ENCODE results near the gene IBA57.

IBA57 gene

GRCh38 chr1:228197555-228198147, 32.0 kb downstream of the IBA57 start:
- DNase-seq = no peak

- DNase-seq = no peak
Measured at GRCh38 chr1:228198977-228199590, 33.5 kb downstream of the IBA57 start.

- DNase-seq = no peak
Measured at GRCh38 chr1:228204958-228205357, 39.4 kb downstream of the IBA57 start.

- peak; percentile 67 for DNase-seq
Measured at GRCh38 chr1:228205526-228206436, 40.2 kb downstream of the IBA57 start.

- peak; percentile 33 for DNase-seq
Measured at GRCh38 chr1:228206582-228207351, 41.2 kb downstream of the IBA57 start.

- no peak for DNase-seq
Measured at GRCh38 chr1:228207381-228207810, 41.8 kb downstream of the IBA57 start.

GRCh38 chr1:228207851-228208821, 42.5 kb downstream of the IBA57 start, which contains the start of gene OBSCN:
Gene OBSCN, plus strand, starts transcription at chr1:228208044. Its CDS starts 3,740 bp downstream, at chr1:228211784.
- peak; percentile 46 for DNase-seq

GRCh38 chr1:228208831-228209551, 43.4 kb downstream of the IBA57 start:
- no peak for DNase-seq

- no peak for DNase-seq
Measured at GRCh38 chr1:228209657-228210056, 44.1 kb downstream of the IBA57 start.

- no peak for DNase-seq
Measured at GRCh38 chr1:228210076-228210651, 44.6 kb downstream of the IBA57 start.

GRCh38 chr1:228210712-228211530, 45.3 kb downstream of the IBA57 start:
- DNase-seq = peak; percentile 13

GRCh38 chr1:228211531-228212414, 46.2 kb downstream of the IBA57 start:
- DNase-seq = peak; percentile 9

- peak; percentile 63 for DNase-seq
Measured at GRCh38 chr1:228212415-228212965, 46.9 kb downstream of the IBA57 start.

- DNase-seq = peak; percentile 88
Measured at GRCh38 chr1:228212966-228213844, 47.6 kb downstream of the IBA57 start.

GRCh38 chr1:228213917-228214808, 48.6 kb downstream of the IBA57 start:
- peak; percentile 34 for DNase-seq

All from retina (tissue), 1 donor.